HG02885 (cell line): ENCODE results near the gene MAP3K5.
A peak's percentile ranks its signal among the peaks of the same experiment; 100 is the strongest.
"Not testable (repeated sequence)": the region's sequence is repeated elsewhere in the genome, so short reads cannot be mapped to it uniquely, and the experiment has no call there.

Source experiments
- ATAC-seq: cut with Tn5 transposase; IDR thresholded peaks from one replicate; pipeline ENCODE4 v1.9.1; 2021; ENCODE audit warnings: mild to moderate bottlenecking; ENCODE audit not compliant: unreplicated experiment, poor library complexity

The MAP3K5 gene

DNA sequence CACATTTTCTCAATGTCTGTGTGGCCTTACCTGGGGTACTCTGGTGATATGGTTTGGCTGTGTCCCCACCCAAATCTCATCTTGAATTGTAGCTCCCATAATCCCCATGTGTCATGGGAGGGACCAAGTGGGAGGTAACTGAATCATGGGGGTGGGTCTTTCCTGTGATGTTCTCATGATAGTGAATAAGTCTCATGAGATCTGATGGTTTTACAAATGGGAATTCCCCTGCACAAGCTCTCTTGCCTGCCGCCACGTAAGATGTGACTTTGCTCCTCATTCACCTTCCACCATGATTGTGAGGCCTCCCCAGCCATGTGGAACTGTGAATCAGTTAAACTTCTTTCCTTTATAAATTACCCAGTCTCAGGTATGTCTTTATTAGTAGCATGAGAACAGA is 201.4 kb downstream of the MAP3K5 start:
- ATAC-seq: not testable (repeated sequence)

DNA sequence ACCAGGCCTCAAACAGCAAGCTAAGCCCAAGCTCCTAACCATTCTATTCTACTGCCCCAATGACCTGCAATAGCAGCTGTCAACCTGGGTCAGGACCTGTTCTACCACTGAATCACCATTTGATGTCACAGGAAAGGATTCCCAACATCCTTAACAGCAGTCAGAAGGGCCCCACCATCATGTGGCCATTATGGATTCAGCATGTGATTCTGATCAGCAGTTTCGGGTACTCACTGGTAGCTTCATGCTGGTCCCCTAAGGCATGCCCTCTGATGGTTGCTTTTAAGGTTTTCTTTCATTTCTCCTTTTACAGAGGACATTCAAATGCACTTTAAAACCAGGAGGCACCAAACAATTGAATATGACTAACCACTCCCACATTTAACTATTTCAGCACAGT is 204.8 kb downstream of the MAP3K5 start:
- ATAC-seq: no peak

DNA sequence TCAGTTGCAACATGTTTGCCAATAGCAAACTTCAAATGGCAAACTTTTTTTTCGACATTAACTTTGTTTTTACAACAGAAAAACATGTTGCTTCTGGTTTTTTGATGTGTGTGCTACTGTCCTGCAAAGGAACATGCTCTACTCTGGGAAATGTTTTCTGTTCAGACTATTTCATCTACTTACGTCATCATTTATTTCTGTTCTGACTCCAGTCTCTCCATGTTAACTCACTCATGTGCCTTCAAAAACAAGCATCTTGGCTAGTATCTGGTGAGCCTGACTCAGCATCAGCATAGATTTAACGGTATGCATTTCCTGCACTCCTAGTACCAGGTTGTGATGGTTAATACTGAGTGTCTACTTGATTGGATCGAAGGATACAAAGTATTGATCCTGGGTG is 206.0 kb downstream of the MAP3K5 start:
- ATAC-seq: no peak

DNA sequence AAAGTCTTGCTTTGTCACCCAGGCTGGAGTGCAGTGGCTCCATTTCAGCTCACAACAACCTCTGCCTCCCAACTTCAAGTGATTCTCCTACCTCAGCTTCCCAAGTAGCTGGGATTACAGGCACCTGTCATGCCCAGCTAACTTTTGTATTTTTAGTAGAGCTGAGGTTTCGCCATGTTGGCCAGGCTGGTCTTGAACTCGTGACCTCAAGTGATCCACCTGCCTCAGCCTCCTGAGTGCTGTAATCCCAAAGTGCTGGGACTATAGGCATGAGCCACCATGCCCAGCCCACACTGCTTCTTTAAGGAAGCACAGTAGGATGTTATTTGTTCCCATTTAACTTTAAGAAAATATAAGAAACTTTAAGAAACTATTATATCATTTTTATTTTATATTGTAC is 206.8 kb downstream of the MAP3K5 start:
- ATAC-seq: not testable (repeated sequence)

DNA sequence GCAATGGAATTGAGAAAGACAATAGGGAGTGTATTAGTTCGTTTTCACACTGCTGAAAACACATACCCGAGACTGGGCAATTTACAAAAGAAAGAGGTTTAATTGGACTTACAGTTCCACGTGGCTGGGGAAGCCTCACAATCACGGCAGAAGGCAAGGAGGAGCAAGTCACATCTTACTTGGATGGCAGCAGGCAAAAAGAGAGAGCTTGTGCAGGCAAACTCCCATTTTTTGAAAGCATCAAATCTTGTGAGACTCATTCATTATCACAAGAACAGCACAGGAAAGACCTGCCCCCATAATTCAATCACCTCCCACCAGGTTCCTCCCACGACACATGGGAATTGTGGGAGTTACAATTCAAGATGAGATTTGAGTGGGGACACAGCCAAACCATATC is 208.0 kb downstream of the MAP3K5 start:
- ATAC-seq: not testable (repeated sequence)

DNA sequence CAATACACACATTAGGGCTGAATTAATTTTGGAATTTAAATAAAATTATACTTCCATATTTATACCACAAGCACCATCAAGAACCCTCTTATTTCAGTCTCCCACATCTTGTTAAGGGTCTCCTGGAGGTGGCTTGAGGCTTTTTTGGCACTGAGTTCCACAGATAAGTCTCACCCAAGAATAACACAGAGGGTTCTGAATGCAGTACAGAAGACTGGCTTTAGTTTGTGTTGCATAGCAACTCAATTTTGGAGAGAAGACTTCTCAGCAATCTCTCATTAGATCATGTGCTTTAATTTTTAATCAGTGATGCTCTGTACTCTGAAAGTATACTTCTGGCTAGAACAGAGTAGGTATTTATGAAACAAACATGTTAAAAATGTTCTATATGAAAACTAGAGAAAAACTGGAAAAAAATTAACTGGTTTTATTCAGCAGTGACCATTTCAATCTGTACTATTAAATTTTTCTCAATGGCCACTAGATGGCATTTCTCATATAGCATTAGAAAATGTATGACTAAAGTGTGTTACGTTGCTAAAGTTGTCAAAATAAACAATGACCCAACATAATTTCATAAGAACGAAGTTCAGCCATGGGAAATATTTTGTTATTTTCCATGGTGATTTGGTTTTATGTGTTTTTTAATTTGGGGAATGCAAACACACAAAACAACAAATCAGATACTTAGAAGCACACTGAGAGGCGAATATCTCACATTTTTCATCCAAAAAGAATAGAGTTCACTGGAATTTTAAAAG is 209.4 kb downstream of the MAP3K5 start:
- ATAC-seq: no peak

DNA sequence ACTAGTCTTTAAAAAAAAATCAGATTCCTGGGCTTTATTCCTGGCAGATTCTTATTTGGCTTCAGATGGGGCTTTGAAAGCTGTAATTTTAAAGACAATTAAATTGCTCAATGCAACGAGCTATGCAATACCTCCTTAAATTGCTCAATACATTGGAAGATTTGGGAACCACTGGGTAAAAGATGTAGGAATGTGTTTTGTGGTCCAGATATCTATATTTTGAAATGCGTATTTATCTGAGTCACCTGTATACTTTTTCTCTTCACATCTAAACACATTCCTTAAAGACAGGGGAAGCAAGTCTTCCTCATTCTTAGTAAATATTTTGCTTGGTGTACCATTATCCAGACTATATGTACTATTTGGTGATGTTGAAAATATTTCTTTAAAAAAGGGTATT is 212.5 kb downstream of the MAP3K5 start:
- ATAC-seq: no peak

DNA sequence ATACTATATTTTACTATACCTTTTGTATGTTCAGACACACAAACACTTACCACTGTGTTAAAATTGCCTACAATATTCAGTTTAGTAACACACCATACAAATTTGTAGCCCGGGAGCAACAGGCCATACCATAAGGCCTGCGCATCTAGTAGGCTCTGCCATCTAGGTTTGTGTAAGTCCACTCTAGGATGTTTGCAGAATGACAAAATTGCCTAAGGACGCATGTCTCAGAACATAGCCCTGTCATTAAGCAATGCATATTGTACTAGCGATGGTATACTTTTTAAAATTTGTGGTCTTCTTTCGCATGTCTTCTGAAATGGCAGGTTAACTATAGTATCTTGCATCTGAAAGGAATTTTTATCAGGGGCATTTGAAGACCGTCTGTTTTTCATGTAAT is 215.5 kb downstream of the MAP3K5 start:
- no peak for ATAC-seq

DNA sequence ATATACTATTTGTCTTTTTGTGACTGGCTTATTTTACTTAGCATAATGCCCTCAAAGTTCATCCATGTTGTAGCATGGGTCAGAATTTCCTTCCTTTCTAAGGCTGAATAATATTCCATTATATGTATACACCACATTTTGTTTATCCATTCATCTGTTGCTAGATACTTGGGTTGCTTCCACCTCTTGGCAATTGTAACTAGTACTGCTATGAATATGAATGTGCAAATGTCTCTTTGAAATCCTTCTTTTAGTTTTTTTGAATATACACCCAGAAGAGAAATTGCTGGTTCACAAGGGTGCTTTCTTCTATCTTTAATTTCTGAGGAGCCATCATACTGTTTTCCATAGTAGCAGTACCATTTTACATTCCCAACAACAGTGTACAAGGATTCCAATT is 220.8 kb downstream of the MAP3K5 start:
- no peak for ATAC-seq

DNA sequence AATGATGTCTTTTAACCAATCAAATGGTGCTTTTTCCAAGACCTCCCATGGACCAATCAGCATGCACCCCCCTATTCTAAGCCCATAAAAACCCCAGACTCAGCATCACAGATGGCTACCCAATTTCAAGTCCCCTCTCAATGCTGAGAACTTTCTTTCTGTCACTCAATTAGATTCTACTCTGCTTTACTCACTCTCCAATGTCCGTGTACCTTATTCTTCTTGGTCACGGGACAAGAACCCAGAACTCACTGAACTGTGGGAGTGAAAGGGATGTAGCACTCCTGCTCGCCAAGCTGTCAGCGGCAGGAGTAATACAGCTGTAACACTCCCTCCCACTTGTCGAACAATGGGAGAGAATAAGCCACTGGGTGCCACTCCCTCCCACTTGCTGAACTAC is 221.2 kb downstream of the MAP3K5 start:
- ATAC-seq: no peak

DNA sequence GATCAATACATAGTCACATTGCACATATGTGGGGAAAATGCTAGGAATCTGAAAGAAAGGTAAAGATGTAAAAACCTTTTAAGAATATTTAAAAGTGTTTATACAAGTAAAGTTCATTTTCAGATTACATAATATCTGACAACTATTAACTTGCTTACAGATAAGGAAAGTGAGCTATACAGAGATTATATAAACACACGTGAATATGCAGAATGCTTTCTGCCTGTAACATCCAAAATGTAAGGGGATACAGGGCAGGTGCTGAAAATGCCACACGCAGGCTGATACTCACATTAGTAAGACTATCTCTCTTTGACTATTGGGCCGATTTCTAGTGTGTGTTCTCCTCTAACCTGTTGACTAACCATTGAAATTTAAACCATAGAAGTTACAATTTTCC is 224.1 kb downstream of the MAP3K5 start:
- no peak for ATAC-seq

DNA sequence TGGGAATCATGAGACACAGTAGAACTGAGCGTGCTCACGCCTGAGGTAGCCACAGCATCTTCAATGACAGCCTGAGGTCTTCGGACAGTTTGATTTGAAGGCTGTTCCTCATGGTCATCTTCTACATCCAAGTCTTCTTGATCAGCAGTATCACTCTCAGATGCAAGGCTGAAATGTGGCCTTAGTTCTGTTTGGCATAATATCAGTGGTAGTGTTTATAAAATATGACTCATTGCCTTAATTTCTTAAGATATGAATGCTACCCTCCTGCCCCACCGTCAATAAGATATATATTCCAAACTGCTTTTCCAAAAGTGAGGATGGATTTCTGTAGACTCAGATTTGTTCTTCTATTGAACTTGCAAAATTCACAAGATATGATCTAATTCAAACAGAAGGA is 224.6 kb downstream of the MAP3K5 start:
- no peak for ATAC-seq

DNA sequence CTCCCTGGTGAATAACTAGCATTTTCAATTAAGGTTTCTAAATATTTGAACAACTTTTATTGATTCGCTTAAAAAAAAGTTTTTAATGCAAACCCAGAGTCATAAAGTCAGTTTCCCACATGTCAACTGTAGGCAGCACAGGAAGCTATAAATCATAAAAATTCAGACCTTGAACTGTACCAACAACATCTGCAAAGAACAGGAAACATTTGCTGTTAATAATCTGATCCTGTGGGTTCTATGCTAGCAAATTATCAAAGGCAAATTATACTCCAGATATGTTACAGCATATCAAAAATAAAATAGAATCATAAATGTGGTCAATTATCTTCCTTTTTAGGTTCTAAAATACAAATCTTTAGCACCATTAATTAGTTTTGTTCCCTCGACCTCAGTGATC is 225.4 kb downstream of the MAP3K5 start:
- ATAC-seq: no peak

DNA sequence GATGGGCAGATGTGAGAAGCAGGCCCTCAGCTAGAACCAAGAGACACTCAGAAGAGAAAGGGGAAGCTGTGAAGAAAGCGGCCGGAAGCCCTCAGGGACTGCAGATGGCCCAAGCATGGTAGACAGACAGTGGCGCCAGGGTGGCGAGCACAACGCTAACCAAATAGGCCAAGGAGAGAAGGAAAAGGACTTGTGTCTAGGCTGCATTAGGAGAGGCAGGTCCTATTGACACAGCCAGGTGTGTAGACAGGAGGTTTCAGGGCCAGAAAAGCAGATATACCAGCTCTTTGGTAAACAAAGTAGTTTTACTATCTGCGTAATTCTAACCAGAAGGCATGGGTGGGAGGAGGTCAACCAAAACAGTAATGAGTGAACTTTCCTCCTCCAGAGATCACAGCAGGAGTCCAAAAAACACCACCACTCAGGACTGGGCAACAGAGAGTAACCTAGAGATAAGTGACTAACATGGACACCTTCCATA is 226.2 kb downstream of the MAP3K5 start:
- no peak for ATAC-seq

DNA sequence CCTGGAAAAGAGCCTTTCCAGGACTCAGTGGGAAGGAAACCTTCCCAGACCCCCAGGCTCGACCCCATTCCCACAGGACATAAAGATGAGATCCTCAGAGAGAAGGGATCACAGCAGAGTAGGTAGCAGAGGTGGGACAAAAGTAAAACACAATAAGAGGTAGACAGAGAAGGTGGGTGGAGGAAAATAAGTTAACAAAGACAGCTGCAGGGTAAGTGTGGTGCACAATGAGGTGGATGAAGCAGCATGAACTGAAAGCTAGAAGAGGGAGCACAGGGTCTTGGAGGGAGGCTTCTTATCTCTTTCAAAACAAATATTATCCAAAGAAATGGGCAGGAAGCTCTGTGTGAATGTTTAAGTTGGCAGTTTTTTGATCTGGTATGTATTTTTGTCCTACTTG is 228.1 kb downstream of the MAP3K5 start:
- no peak for ATAC-seq

DNA sequence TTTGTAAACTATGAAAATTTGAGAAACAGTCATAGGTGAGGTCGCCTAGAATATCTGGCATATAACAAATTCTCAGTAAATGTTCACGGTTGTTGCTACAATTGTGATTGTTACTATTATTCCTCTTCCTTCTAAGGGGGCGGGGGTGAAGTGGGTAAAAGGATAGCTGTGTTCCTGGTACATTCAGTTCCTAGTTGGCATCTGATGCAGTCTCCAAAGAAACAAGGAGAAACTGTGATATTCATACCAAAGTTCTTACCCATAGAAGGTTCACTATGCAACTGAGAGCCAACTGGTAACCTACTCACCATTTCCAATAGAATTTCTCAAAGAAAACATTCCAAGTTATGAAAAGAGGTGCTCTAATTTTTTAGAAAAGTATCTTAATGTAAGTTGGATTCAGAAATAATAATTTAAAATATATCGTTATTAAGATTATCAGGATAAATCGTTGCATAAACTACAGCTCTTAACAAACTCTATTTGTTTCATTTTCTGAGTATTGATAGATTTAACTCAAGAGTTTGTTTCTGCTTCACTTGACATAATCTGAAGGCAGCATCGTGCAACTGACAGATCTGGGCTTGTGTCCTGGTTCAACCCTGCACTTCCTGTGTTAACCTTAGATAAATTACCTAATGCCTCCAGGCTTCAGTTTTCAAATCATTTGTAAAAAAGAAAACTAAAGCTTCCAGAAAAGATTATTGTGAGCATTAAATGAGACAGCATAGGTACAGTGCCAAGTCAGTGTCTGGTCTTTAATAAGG is 228.7 kb downstream of the MAP3K5 start:
- ATAC-seq: no peak

DNA sequence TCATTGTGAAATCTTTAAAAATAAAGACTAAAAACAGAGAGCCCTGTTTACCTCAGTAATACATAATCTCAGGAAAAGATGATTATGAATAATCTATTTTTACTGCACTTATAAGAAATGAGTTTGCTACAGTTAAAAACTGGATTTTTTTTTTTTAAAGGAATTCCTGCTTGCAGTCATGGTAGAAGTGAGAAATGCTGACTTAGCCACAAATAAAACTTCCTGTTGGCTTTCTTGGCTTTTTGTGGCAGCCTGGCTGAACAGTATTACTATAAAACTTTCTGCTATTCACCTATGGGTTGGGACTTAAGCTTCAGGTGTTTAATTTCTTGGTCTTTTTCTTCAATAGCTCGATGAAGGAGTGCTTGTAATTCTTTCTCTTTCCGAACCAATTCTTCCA is 230.1 kb downstream of the MAP3K5 start:
- no peak for ATAC-seq

DNA sequence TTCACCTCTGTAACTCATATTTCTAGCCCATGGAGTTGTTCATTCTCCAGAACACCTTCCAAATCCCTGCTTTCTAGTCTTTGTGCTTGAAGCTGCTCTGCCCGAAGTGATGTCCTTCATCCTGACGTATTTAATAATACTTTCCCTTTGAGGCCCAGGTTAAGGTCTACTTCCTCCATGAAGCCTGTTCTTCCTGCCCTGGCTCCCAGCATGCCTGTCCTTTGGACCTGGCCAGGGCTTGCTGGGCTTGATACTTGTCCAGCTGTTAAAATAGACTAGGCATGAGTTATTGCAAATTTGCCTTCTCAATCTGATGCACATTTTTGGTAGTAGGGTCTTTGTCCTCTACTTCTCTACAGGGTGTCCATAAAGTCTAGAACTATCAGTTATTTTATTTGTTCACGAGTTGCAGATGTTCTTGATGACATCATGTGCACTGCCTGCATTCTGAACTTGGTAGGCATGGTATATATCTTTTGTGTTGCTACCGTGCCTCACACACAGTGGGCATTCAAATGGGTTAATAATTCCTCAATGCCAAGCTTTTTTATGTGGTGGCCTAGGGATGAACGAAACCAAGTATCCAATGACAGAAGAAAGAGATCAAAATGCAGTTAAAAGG is 239.0 kb downstream of the MAP3K5 start:
- ATAC-seq: no peak

DNA sequence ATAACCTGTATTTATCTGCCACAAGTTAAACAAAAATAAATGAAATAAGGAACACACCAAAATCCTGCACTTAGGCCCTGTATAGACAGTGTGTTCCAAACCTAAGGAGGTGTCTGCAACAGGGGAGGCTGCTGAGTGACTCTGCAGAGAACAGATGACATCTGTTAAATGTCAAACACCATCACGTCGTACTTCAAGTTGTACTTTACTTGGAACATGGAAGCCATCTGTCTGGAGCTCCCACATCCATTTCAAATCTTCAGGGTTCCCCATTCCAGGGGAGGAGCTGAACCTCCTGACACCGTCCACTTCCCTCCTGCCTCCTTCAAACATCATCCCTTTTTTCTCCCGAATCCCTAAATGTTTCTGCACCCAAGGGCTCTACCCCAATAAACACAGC is 240.2 kb downstream of the MAP3K5 start:
- ATAC-seq: no peak

DNA sequence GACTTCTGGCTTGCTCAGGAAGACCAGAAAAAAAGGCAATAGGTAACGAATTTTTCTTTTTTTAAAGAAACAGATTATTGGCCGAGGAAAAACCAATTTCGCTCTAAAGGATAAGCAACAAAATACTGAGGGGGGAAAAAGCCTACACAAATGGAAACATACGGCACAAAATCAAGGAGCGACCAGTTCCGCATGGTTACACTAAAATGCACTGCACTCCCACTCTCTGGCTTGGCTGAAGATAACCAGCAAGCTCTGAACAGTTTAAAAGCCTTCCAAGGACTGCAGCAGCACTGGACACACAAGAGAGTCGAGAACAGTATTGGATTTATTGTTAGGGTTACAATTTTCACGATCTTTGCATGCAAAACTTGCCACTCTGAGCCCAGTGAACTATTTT is 241.2 kb downstream of the MAP3K5 start:
- ATAC-seq: no peak

DNA sequence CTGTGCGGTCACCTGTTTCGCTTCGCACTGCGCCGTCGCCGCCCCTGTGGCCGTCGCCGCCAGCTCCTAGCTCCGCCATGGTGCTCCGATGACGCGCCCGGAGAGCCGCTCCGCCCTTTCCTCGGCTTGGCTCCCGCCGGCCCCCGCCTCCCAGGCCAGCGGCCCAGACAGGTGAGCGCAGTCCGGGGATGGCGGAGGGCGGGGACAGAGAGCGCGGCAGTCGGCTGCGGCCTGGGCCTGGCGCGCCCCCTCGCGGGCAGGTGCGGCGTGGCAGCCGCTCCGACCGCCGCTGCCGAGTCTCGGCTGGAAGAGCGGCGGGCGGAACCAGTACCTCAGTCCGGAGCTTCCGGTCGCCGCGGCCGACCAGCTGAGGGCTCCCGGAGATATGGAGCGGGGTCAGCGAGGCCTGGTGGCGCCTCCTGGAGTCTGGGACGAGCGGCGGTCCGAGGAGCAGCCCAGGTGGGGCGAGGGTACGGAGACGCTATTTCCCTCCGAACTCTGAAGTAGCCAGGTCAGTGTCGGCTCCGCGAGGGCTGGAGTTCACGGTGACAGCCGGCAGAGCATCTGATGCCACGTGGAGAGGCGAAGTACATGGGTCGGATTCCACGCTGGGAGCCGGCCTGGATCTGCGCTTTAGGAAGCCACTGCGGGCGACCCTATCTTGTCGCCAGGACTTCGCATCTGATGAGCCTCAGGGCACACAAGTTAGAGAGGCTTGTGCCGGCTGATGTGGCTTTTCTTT is 241.8 kb downstream of the MAP3K5 start, which contains the start of gene MAP7:
Gene MAP7, minus strand, starts transcription at position 93 of the 742 bp plus-strand sequence. Its CDS starts 14 bp downstream, at position 79.
- ATAC-seq: peak; percentile 82
